GM19397 (cell line): ENCODE measurements around the gene MEGF6.
"Not testable (repeated sequence)": the region's sequence is repeated elsewhere in the genome, so short reads cannot be mapped to it uniquely, and the experiment has no call there.

Experiments used
- ATAC-seq: cut with Tn5 transposase; IDR thresholded peaks from one replicate; pipeline ENCODE4 v1.9.1; 2021; ENCODE audit warnings: mild to moderate bottlenecking, moderate library complexity; ENCODE audit not compliant: unreplicated experiment

MEGF6 gene

DNA sequence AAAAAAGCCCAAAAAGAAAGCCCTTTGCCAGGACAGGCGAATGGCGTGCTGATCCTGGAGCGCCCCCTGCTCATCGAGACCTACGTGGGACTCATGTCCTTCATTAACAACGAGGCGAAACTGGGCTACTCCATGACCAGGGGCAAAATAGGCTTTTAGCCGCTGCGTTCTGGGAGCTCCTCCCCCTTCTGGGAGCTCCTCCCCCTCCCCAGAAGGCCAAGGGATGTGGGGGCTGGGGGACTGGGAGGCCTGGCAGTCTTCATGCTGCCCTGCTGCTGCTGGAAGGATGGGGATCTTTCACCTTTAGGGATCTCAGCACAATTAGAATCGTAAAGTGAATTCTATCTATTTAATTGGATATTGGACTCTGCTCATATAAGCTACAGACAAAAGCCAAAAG, 17.1 kb upstream of the MEGF6 start:
- ATAC-seq, result no peak

DNA sequence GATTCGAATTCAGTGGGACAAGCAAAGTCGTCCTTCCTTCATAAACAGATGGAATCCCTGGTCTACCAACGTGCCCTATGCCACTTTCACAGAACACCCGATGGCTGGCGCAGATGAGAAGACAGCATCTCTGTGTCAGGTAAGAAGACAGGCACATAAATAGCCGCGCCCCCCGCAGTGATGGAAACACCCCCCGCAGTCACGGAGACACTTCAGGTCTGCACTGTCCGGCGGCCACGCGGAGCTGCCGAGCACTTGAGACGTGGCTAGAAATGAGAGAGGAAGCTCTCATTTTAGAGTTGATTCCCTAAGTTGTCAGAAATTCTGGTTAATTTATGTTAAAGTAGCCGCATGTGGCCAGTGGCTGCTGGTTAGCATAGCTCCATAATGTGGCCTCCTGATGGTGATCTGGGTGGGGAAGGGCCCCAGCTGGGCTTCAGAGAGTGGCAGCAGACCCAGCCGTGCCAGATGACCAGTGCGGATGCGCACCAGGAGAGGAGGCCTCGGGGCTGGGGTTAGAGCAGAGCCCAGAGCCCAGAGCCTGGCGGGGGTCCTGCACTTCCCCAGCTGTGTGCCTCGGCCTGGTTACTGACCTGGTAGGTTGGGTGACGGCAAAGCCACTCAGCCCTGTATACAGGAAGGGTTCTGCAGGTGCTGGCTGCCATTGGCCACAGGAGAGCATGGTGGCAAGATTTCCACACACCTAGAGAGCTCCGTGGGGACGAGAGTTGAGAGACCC, 16.4 kb upstream of the MEGF6 start:
- no peak for ATAC-seq

DNA sequence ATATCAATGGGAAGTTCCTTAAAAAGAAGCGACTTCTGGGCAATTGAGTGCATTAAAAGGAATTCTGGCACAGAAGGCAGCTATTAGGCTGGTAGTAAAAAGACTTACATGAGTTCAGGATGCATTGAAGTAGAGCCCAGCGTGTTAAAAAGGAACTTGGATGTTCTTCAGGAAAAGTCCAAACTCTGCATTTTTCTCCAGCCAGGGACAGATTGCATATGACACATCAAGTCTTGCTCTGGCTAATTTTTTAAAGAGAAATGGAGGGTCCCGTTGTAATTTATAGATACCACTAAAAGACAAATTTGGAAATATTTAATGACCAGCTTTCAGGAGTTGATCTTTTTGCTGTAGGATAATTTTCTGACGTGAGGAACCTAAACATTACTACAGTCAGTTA, 14.7 kb upstream of the MEGF6 start:
- ATAC-seq, result no peak

DNA sequence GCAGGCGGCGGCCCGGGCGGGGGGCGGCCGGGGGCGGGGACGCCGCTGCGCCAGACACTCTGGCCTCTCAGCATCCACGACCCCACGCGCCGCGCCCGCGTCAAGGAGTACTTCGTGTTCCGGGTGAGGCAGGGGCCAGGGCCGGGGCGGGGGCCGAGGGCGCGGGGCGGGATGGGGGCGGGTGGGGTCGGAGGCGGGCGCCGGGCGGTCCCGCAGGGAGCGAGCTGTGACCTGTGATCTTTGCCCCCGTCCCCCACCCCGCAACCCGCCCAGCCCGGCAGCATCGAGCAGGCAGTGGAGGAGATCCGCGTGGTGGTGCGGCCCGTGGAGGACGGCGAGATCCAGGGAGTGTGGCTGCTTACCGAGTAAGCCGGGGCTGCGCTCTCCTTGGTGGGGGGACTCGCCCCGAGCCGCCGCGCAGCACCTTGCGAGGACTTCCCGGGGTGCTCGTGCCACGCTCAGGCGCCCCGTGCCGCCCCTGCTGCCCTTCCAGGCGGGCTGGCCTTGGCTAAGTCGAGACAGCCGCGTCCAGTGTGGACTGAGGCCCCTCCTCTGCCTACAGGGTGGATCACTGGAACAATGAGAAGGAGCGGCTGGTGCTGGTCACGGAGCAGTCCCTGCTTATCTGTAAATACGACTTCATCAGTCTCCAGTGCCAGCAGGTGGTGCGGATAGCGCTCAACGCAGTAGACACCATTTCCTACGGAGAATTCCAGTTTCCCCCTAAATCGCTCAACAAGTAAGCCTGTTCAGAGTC, 14.0 kb upstream of the MEGF6 start:
- ATAC-seq, result peak; percentile 12

DNA sequence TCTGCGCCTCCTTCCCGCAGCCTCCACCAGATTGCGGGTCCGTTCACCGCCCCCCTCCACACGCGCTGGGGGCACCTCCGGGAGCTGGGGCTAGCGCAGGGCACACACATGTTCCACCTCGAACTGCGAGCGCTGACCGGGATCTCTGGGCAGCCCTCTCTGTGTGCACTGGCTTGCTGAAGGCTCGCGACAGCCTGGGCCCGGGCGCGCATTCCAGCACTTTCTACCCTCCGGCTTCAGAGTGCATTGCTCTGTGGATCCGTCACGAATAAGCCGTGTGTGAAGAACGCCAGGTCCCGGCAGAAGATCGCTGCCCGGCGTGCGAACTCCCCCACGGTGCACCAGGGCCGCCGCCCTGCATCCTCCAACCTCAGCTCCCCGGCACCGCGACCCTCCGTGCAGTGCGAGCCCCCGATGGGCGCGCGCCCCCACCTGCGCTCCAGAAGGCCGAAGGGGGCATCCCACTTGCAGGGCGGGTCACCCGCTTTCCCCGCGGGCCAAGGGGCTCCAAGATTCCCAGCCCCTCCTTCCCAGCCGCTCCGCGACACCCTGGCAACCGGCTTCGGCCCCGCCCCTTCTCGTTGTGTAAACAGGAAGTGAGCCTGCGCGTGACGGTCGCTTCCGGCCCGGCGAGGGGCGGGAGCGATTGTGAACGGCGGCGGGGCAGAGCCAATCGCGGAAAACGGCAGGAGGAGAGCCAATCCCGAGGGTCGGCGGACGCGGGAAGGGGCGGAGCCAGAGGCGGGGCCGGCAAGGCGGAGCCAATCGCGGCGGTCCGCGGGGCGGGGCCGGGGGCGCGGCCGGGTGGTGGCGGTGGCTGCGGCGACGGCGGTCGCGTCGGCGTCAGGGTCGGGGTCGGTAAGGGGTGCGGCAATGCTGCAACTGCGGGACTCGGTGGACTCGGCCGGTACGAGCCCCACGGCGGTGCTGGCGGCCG, 13.2 kb upstream of the MEGF6 start, which contains the start of gene TPRG1L:
TPRG1L (plus strand) TSS at position 816 of the 937 bp plus-strand sequence; CDS start at position 874, 58 bp downstream.
- peak; percentile 90 for ATAC-seq

DNA sequence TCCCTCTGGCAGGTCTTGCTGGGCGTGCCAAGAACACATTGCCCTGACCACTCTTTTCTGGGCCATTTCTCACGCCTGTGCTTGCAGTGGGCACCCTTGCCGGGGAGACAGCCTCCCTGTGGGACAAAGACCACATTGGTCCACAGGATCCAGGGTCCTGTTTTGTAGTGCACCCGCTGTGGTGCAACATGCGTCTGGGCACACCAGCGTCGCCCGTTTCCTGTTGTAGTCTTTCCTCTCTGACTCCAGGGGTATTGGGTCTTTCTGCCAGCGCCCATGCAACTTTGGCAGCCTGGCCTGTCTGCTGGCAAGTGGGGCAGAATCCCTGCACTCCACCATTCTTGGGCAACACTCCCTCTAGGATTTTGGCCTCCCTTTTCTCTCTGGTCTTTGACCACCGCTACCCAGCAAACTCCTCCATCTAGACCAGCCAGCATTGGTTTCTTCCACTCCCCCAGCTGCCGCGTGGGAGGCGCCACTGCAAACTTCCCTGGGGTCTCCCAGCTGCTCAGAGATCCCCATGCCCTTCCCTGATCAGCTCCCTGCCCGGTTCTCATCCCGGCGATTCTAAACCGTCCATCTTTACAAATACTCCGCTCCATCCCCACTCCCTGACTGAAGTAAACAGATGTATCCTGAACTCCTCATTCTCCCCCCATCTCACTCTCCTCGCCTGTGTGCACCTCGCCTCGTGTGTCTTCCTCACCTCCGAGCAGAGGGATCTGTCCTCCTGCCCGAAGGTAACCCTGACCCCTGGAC, 12.3 kb upstream of the MEGF6 start:
- ATAC-seq, result no peak

DNA sequence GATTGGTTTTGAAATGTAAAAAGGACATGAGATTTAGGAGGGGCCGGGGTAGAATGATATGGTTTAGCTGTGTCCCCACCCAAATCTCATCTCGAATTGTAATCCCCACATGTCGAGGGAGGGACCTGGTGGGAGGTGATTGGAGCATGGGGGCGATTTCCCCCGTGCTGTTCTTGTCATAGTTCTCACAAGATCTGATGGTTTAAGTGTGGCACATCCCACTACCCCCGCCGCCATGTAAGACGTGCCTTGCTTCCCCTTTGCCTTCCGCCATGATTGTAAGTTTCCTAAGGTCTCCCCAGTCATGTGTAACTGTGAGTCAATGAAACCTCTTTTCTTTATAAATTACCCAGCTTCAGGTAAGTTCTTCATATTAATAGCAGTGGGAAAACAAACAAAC, 10.8 kb upstream of the MEGF6 start:
- ATAC-seq, result not testable (repeated sequence)

DNA sequence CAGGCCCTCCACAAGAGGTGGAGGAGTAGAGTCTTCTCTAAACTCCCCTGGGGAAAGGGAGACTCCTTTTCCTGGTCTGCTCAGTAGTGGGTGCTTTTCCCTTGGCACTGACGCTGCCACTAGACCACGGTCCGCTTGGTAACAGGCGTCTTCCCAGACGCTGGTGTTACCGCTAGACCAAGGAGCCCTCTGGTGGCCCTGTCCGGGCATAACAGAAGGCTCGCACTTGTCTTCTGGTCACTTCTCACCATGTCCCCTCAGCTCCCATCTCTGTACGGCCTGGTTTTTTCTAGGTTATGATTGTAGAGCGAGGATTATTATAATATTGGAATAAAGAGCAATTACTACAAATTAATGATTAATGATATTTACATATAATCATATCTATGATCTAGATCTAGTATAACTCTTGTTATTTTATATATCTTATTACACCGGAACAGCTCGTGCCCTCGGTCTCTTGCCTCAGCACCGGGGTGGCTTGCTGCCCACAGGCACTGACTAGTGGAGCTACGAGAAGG, 9.9 kb upstream of the MEGF6 start:
- not testable (repeated sequence) for ATAC-seq

DNA sequence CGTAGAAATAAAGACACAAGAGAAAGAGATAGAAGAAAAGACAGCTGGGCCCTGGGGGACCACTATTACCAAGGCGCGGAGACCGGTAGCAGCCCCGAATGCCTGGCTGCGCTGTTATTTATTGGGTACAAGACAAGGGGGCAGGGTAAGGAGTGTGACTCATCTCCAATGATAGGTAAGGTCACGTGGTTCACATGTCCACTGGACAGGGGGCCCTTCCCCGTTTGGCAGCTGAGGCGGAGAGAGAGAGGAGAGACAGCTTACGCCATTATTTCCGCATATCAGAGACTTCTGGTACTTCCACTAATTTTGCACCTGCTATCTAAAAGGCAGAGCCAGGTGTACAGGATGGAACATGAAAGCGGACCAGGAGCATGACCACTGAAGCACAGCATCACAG, 9.4 kb upstream of the MEGF6 start:
- no peak for ATAC-seq

DNA sequence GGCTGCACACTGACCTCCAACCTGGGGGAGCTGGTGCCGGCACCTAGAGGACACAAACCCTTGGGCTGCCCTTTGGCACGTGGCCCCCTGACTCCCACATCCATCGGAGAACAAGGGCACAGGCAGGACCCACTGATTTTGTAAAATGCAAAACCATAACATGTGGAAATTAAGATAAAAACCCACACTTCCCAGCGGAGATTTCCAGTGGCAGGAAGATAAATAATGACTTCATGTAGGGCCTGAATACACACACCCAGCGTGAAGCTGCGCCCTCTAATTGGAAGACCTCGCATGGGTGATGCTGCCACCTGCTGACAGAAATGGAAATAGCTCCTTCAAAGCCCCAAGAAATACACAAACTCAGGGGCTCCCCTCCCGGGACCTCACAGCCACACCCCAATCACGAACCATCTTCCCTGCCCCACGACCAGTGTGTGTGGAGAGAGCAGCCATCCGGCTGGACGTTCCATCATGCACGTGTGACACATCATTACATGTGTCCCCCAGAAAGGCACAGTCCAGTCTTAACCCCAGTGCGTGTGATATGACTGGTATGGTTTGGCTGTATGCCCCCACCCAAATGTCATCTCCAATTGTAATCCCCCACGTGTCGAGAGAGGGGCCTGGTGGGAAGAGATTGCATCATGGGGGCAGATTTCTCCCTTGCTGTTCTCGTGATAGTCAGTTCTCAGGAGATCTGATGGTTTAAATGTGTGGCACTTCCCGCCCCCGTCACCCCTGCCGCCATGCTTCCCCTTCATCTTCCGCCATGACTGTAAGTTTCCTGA, 7.8 kb upstream of the MEGF6 start:
- ATAC-seq, result no peak

DNA sequence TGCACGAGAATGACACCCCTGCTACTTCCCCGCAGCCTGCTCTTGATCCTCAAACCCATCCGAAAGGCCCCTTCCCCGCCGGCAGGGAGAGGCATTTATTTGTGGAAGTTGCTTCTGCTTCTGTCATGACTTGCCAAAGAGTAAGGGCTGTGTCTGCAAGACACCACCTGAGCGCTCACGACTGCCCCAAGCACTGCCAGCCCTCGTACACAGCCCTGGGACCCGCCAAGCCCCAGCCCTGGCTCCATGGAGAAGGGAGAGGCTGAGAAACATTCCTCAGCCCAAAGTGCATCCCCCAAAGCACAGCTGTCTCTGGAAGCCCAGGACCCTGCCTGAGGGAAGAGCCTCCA, 7.2 kb upstream of the MEGF6 start:
- ATAC-seq, result no peak

DNA sequence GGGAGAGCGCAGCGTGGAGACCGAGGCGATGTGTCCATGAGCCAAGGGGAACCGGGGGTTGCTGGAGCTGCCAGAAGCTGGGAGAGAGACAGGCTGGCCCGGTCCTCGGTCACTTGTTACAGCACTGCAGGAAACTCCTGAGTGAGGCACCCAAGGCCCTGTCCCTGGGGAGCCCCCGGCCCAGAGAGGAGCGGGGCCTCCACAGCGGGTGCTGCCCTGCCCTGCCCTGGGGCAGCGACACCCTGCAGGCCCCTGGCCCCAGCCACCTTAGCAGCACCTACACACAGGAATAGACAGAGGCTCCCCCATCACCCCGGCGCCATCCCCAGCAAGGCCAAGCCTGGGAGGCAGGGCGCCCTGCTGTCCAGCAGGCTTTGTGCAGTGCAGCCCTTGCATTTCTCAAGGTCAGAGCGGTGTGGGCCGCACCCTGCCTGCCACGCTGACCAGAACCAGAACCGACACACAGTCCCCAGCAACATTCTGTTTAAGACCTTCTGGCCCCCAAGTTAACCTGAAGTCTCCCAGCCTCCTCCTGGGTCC, 6.6 kb upstream of the MEGF6 start:
- no peak for ATAC-seq

DNA sequence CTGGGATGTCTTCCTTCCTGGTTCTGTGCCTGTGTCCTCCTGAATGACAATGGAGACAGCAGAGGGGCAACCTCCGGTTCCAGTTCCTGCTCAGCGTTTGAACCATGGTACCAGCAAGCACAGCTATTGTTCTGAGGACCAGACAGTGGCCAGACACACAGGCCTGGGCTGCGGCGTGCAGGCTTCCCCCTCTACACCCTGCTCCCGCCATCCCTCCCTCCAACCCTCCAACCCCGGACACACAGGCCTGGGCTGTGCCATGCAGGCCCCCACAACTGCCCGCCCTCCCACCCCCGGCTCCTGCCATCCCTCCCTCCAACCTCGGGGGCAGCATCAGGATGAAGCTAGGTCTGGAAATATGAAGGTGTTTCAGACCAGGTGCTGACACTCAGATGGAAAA, 5.6 kb upstream of the MEGF6 start:
- ATAC-seq, result no peak

DNA sequence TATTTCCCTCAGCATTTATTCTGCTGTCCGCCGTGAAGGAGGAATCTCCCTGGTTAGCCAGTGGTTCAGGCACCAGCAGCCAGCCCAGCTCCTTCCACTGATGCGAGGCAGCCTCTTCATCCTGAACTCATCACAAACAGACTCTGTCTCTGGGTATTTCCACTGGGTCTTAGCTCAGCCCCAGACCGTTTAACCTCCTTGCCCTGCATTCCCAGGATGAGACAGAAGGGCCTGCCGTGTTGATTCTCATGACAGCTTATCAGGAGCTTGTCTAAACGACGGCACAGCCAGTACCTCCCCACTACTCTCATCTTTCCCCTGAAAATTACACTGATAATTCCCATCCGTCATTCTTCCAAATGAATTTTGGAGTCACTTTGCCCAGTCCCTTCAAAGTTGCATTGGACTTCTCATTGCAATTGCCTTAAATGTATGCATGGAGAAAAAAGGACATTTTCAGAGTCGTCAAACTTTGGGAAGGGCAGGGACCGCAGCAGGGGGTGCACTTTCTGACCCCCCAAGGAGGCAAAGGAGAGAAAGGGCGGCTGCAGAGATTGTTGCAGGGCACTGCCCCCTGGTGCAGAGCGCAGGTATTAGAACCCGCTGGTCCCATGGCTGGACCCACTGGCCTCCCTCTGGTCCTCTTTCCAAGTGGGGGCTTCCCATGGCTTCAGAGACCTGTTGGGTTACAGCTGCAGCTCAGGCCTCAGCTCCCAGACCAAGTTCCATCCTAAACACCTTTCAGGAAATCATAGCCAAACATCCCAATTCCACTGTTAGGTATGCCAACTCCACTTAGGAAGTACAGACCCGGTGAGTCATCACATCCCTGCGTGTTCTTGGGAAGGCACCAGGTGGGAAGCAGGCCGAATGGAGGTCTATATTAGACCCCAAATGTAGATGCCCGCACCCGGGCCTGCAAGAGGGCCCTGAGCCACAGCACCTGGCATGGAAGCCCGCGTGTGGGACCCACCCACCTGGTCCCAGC, 3.7 kb upstream of the MEGF6 start:
- no peak for ATAC-seq

DNA sequence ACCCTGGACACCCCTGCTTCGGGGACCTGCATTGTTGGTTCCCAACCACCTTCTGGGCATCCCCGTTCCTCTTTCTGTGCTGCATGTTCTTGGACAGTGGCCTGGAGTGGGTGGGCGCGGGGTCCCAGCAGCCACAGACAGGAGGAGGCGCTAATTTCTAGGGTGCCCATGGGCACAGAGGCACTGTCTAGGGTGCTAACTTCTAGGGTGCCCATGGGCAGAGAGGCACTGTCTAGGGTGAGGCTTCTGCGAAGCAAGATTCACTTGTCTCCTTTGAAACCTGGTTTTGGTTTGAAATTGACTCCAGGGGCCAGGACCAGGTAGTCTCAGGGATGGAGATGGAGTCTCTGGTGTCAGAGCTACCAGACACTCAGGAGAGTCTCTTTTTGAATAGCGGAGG, 815 bp upstream of the MEGF6 start:
- ATAC-seq, result no peak

DNA sequence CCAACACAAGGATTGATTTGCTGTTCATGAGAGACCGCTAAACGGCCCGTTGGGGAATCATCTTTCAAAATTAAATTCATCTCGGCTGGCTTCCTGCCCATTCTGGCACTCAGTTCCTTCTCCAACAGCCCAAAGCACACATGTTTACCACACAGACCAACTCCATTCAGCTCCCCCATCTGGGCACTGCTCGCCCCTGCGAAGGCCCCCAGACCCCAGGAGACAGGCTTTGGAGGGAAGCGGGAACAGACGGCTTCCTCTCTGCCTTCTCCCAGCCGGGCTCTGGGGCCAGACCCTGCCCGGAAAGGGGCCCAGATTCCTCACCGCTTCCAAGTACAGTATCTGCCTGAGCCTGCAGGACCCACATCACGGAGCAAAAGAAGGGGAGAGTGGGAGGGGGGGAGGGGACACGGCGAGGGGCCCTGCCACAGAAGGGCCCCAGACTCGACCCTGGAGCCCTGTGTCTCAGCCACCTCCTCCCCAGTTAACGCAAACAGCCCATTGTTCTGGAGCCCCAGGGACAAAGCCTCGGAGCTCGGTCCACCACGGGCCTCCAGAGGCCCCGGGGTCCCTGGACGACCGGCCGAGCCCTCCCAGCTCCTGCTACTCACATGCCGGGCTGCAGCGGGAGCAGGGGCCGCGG, 660 bp downstream of the MEGF6 start:
- no peak for ATAC-seq

DNA sequence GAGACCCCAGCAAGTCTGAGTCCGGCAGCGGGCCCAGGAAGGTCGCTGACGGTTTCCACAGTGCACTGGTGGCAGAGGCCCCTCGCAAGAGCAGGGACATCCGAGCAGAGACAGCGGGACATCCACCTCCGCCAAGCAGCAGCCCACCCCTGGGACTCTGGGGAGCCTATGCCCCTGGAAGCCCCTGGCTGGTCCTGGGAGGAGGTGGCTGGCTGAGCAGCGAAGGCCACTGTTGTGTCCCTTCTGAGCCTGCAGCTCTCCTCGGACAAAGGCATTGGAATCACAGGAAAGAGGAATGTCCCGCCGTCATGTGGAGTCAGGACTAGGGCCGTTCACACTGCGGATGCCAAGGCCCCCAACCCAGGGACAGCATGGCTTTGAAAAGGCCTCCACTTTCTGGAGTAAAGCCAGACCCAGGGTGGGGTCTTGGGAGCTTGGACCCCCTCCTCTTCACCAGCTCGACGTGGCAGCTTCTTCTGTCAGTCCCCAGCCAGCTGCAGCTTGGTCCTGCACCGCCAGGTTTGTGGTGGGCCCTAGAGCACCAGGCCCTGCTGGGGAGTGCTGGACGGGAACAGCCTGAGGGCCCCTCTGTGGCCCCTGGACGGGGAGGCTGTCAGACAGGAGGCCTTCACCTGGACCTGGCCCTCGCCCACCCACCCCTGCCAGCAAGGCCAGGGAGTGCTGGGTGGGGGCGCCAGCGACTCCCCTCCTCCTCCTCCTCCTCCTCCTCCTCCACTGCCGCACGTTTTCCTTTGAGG, 1.4 kb downstream of the MEGF6 start:
- no peak for ATAC-seq
